ENCODE measurements around the gene RIPK3.

- TF ChIP-seq CTCF (IDR thresholded peaks at IDR 0.05; ENCODE audit: poor library complexity) = no peak
- no peak for TF ChIP-seq EZH2 (IDR thresholded peaks at IDR 0.05; ENCODE audit: borderline replicate concordance)
- TF ChIP-seq EZH2phosphoT487 (IDR thresholded peaks at IDR 0.05; ENCODE audit: low read depth, severe bottlenecking, unreplicated experiment) = no peak
Observed at GRCh38 chr14:24317141-24317928, 22.5 kb downstream of the RIPK3 start.
